Sigmoid colon (tissue), 7 donors: ENCODE data around the gene ARMCX6. TPM values are rescaled to one million over a fixed set of nuclear protein-coding genes. Genes with fewer than 3 reads are reported as not detected.
A peak's percentile ranks its signal among the peaks of the same experiment; 100 is the strongest.

ENCODE experiments used
- DNase-seq: peaks from one replicate; pipeline ENCODE4 v3.0.0-alpha.2; 2019
- H3K27ac ChIP-seq, 4 donors: fragments of 200-600 bp; sonication (generic); one replicate each; pipeline ENCODE4 v1.5.1; 2016 to 2019; ENCODE audit warnings: mild to moderate bottlenecking in 1 of 4
- H3K27me3 ChIP-seq, 3 donors: fragments of 200-600 bp; sonication (generic); one replicate each; pipeline ENCODE4 v1.5.1; 2019; ENCODE audit warnings: mild to moderate bottlenecking in 1 of 3
- H3K36me3 ChIP-seq, 4 donors: fragments of 200-600 bp; sonication (generic); one replicate each; pipeline ENCODE4 v1.5.1; 2016 to 2019
- H3K4me1 ChIP-seq, 4 donors: fragments of 200-600 bp; sonication (generic); one replicate each; pipeline ENCODE4 v1.5.1; 2017 to 2019
- H3K4me3 ChIP-seq, 4 donors: fragments of 200-600 bp; sonication (generic); one replicate each; pipeline ENCODE4 v1.5.1; 2017 to 2019; ENCODE audit warnings: mild to moderate bottlenecking in 2 of 4, moderate library complexity in 1 of 4
- H3K9me3 ChIP-seq, 4 donors: fragments of 200-600 bp in 3 of 4; sonication (generic) in 3 of 4; one replicate each; pipeline versions ENCODE4 v1.5.1 to v1.6.1; 2013 to 2019
- EP300 ChIP-seq, 4 donors: sonication (generic); formaldehyde crosslinking; IDR thresholded peaks; one replicate each; pipeline ENCODE4 v1.6.1; 2017; ENCODE audit warnings: antibody characterized with exemption in 4 of 4
- POLR2A ChIP-seq, 2 donors: fragments of 450-650 bp; IDR thresholded peaks; one replicate each; pipeline ENCODE4 v1.6.1; 2016; ENCODE audit warnings: antibody characterized with exemption in 2 of 2, mild to moderate bottlenecking in 2 of 2, moderate library complexity in 2 of 2
- POLR2AphosphoS5 ChIP-seq, 4 donors: sonication (generic); formaldehyde crosslinking; IDR thresholded peaks; one replicate each; pipeline ENCODE4 v1.6.1; 2017; ENCODE audit warnings: antibody characterized with exemption in 4 of 4
- WGBS, 2 donors: extraction: QIAGEN DNeasy Blood & Tissue Kit; methylation state at CpG; one replicate each; pipeline ENCODE4 v1.1.7; 2013; 5-methylcytosine and 5-hydroxymethylcytosine counted together
- intact Hi-C: fragments of 100-400 bp; cut with DNase I; formaldehyde crosslinking; loops from one replicate; pipeline ENCODE4 v1.15.1; 2023
- polyA plus RNA-seq, 3 donors: library from polyadenylated mRNA; stranded (reverse); fragments of 200-250 nt; gene quantifications; one replicate each; pipeline ENCODE4 v1.2.3, GENCODE V29; 2013
- total RNA-seq, 4 donors: library from RNA; depleted of rRNA; stranded (reverse); fragments of >200 nt; gene quantifications; one replicate each; pipeline ENCODE4 v1.1.0, GENCODE V29; 2016
- TF ChIP-seq, protein P1 (sequence below), 4 experiments: fragments of 450-650 bp in 3 of 4; fragments of 200-600 bp in 1 of 4; IDR thresholded peaks; one replicate each; pipeline ENCODE4 v1.5.1; 2016 to 2019; ENCODE audit warnings: antibody characterized with exemption in 4 of 4, mild to moderate bottlenecking in 3 of 4, moderate library complexity in 2 of 4
- donor health status: healthy with polysubstance abuse.
- donor health status: Bipolar disorder and iron deficiency.
- donor health status: healthy.

ARMCX6 gene
- total RNA-seq (10 to 100 TPM; 12.8 to 24.1 (median 18.5) TPM), polyA plus RNA-seq (10 to 100 TPM; 17.6 to 23.1 (median 22.2) TPM)

DNA sequence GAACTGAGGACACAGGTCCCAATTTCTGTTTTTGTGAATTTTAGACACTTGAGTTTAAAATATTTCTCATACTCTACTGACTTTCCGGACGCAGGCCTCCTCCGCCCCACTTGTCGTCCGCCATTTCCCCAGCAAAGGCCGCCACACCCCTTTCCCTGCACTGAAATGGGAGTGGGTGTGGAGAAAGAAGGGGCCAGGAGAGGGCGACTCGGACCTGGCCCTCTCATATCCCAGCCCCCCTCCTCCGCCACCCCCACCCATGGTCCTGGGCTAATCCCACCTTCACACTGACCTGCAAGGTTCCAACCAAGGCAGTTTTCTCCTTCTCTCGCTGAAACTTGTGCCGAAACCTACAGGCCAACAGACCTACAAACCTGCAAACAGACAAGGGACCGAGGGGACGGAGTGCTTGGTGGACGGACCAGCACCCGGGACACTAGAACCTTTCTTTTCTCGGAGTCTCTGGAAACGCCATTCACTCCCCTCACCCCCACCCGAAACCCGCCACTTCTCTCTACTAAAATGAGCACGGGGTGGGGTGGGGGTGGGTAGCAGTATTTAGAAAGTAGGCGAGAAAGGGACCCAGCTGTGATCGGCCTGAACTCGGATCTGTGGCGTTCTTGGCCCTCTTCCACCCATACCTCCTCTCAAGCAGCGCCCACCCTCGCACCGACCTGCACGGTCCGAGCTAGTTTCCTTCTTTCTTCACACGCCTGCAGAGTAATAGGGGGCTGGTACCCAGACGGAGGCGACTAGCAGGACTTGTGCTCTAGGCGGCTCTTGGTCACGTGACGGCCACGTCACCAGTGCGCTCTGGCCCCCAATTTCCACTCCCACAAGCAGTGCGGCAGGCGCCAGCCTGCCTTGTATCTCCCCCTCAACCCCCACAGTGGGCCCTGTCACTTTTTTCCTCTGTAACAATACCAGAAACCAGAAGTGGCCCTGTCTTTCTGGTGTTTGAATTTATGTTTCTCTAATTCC is at the start of gene ARMCX6:
Gene ARMCX6, minus strand, starts transcription at position 790 of the 981 bp plus-strand sequence. CDS start 1,380 bp downstream, outside the sequence.
- intact Hi-C loops: loop anchor here (5.0 kb wide), 1 partner anchor 200 kb away; no protein-coding TSS in a partner anchor
- Histone ChIP-seq H3K36me3 (no peaks in the 10 kb centered on the region), H3K27me3 (no peaks in the 10 kb centered on the region), H3K4me1 (peaks cover 0 to 5% (median 4%) of the 10 kb centered on the region in 4 donors), H3K4me3 (peak within 1 kb of the TSS; percentile 59 to 62 (median 60)), H3K27ac (peak within 1 kb of the TSS; percentile 81 to 85 (median 82)), H3K9me3 (no peaks in the 10 kb centered on the region)
- DNase-seq: peak; percentile 92
- TF ChIP-seq POLR2AphosphoS5 (IDR thresholded peaks at IDR 0.05) (peak; percentile 58 to 70 (median 58)), EP300 (IDR thresholded peaks at IDR 0.05) (no peak), POLR2A (IDR thresholded peaks at IDR 0.05) (no peak)
- TF ChIP-seq, protein P1, sequence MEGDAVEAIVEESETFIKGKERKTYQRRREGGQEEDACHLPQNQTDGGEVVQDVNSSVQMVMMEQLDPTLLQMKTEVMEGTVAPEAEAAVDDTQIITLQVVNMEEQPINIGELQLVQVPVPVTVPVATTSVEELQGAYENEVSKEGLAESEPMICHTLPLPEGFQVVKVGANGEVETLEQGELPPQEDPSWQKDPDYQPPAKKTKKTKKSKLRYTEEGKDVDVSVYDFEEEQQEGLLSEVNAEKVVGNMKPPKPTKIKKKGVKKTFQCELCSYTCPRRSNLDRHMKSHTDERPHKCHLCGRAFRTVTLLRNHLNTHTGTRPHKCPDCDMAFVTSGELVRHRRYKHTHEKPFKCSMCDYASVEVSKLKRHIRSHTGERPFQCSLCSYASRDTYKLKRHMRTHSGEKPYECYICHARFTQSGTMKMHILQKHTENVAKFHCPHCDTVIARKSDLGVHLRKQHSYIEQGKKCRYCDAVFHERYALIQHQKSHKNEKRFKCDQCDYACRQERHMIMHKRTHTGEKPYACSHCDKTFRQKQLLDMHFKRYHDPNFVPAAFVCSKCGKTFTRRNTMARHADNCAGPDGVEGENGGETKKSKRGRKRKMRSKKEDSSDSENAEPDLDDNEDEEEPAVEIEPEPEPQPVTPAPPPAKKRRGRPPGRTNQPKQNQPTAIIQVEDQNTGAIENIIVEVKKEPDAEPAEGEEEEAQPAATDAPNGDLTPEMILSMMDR (IDR thresholded peaks at IDR 0.05): peak in 2 of 4 experiments; percentile 8 to 29
- 0% methylated on average over 39 of the region's 39 CpGs for WGBS, 2 donors

DNA sequence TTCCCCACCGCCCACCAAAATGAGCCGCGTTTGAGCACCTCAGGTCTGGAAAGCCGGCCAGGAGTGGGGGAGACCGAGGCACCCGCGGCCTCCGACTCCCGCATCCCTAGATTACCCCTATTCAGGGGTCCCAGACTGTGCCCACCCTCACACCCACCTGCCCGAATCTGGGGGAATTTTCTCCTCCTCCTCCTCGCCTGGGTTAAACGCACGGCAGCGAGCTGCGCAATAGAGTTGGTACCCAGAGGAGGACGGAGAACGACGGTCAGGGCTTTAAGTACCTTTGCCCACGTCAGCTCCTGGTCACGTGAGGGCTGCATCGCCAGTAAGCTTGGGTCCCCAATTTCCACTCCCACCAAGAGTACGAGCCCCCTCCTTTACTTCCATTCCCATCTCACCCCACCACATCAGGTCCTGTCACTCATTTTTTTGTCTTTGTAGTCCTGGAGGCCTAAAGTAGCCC is 41.8 kb upstream of the ARMCX6 start, which contains the start of gene ARMCX2:
Gene ARMCX2, minus strand, starts transcription at position 250 of the 463 bp plus-strand sequence. CDS start 2,262 bp downstream, outside the sequence.
- Histone ChIP-seq H3K27ac (peak within 1 kb of the TSS; percentile 71 to 84 (median 82)), H3K27me3 (no peaks in the 10 kb centered on the region), H3K9me3 (no peaks in the 10 kb centered on the region), H3K36me3 (peaks cover 0 to 10% (median 0%) of the 10 kb centered on the region in 4 donors), H3K4me1 (peaks cover 0 to 8% (median 3%) of the 10 kb centered on the region in 4 donors), H3K4me3 (peak within 1 kb of the TSS; percentile 49 to 65 (median 58))
- TF ChIP-seq, protein P1 (IDR thresholded peaks at IDR 0.05): no peak
- peak; percentile 87 to 95 (median 91) for TF ChIP-seq POLR2AphosphoS5 (IDR thresholded peaks at IDR 0.05)
- TF ChIP-seq POLR2A (IDR thresholded peaks at IDR 0.05): peak; percentile 44 to 73
- intact Hi-C loops: no loop called here
- WGBS, 2 donors: 4% methylated on average over 22 of the region's 22 CpGs
- peak; percentile 86 for DNase-seq

DNA sequence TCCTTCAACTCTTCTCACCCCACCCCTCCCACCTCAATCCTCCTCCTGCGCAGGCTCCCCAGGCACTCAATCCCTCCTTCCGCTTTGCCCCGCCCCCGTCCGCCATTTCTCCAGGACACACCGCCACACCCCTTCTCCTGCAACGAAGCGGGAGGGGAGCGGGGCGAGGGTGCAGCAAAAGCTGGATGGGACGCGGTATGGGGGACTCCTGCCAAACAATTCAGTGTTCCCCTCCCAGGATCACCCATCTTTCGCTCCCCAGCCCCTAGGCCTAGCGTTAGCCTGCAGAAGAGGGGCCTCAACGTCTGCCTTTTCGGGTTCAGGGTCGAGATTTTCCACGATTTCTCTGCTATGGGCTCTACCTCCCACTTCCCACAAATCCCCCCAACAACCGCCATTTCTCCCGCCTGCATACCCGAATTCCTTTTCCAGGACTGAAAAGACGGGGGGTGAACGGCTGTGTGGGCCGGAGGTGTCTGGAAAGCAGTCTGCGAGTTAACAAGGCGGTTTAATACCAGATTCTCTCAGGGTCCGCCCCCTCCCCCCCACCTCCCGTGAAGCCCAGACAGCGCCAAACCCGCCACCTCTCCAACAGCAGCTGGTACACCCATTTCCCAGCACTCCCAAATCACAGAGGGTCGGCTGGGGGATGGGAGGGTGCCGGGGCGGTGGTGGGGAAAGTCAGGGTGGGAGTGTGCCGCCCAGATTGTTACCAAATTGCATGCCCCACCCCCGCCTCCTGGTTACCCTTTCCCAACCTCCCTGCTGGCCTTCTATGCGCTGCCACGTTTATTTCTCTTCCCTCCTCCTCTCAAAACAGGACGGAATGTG is 41.1 kb upstream of the ARMCX6 start:
- Histone ChIP-seq H3K4me1 (peaks cover 0 to 8% (median 3%) of the 10 kb centered on the region in 4 donors), H3K36me3 (peaks cover 0 to 10% (median 0%) of the 10 kb centered on the region in 4 donors), H3K4me3 (peak overlapping the region; percentile 49 to 65 (median 58)), H3K9me3 (no peaks in the 10 kb centered on the region), H3K27ac (peak overlapping the region; percentile 71 to 84 (median 82)), H3K27me3 (no peaks in the 10 kb centered on the region)
- intact Hi-C loops: no loop called here
- 1% methylated on average over 38 of the region's 38 CpGs for WGBS, 2 donors
- DNase-seq: peak; percentile 88
- no peak for TF ChIP-seq EP300 (IDR thresholded peaks at IDR 0.05)
- peak; percentile 77 to 86 (median 82) for TF ChIP-seq POLR2AphosphoS5 (IDR thresholded peaks at IDR 0.05)
- TF ChIP-seq, protein P1 (IDR thresholded peaks at IDR 0.05): no peak
- peak in 1 of 2 donors; percentile 31 for TF ChIP-seq POLR2A (IDR thresholded peaks at IDR 0.05)

DNA sequence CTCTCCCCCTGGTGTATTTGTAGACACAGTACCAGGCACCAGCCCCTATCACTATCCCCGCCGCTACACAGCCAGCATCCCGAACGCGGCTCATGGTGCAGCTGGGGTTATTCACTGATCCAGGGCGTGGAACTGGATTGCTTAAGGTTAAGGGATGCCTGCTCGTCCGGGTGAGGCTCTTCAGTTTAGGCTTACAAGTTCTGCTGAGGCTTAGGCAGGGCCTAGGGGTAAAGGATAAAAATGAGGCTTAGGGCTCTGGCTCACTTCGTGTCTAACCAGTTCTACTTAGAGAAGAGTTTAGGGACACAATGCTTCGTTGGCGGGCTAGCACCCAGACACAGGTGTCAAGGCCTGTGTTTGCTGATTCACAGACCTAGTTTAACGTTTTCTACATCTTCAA is 39.7 kb upstream of the ARMCX6 start:
- H3K36me3 ChIP-seq: peaks cover 0 to 10% (median 0%) of the 10 kb centered on the region in 4 donors
- H3K4me3 ChIP-seq: no peak overlapping the region
- intact Hi-C loops: no loop called here
- H3K4me1 ChIP-seq: peaks cover 0 to 8% (median 3%) of the 10 kb centered on the region in 4 donors
- H3K9me3 ChIP-seq: no peaks in the 10 kb centered on the region
- H3K27me3 ChIP-seq: no peaks in the 10 kb centered on the region
- DNase-seq: no peak
- no peak overlapping the region for H3K27ac ChIP-seq
- TF ChIP-seq, protein P1 (IDR thresholded peaks at IDR 0.05): no peak
- TF ChIP-seq POLR2A (IDR thresholded peaks at IDR 0.05) (no peak), POLR2AphosphoS5 (IDR thresholded peaks at IDR 0.05) (no peak), EP300 (IDR thresholded peaks at IDR 0.05) (no peak)
- 93 to 96% methylated on average over 12 of the region's 12 CpGs for WGBS, 2 donors
